Adrenal gland (tissue), 12 donors: ENCODE results near the gene WDHD1. TPM values are rescaled to one million over a fixed set of nuclear protein-coding genes. Genes with fewer than 3 reads are reported as not detected.

Experiments used
- DNase-seq, 7 donors: peaks; one replicate each; pipeline ENCODE4 v3.0.0-alpha.2; 2019 to 2020
- H3K27ac ChIP-seq, 5 donors: fragments of 200-600 bp; sonication (generic) in 4 of 5; 1 replicate in 3 of 5; 2 replicates in 2 of 5; pipeline versions ENCODE4 v1.5.1 to v1.8.0; 2016 to 2020; ENCODE audit warnings: mild to moderate bottlenecking in 1 of 5
- H3K27me3 ChIP-seq: fragments of 200-600 bp; 2 replicates; pipeline ENCODE4 v1.8.0; 2021
- H3K36me3 ChIP-seq, 2 donors: fragments of 200-600 bp; replicated peaks in 1 of 2; 1 replicate in 1 of 2; 2 replicates in 1 of 2; pipeline versions ENCODE4 v1.5.1 to v1.8.0; 2018 to 2022
- H3K4me1 ChIP-seq, 2 donors: fragments of 200-600 bp; replicated peaks in 1 of 2; 1 replicate in 1 of 2; 2 replicates in 1 of 2; pipeline versions ENCODE4 v1.5.1 to v1.8.0; 2018 to 2021
- H3K4me3 ChIP-seq, 4 donors: fragments of 200-600 bp; sonication (generic) in 3 of 4; one replicate each; pipeline ENCODE4 v1.5.1; 2016 to 2018
- H3K9me3 ChIP-seq, 3 donors: fragments of 200-600 bp; sonication (generic) in 1 of 3; replicated peaks in 1 of 3; 1 replicate in 2 of 3; 2 replicates in 1 of 3; pipeline versions ENCODE4 v1.5.1 to v1.8.0; 2016 to 2021
- CTCF ChIP-seq, 6 experiments: fragments of 450-650 bp in 4 of 6; fragments of 200-600 bp in 2 of 6; sonication (generic) in 1 of 6; IDR thresholded peaks; 1 replicate in 5 of 6; 2 replicates in 1 of 6; pipeline versions ENCODE4 v1.5.1 to v1.8.0; 2016 to 2021; ENCODE audit warnings: antibody characterized with exemption in 6 of 6, mild to moderate bottlenecking in 2 of 6, moderate library complexity in 1 of 6
- POLR2A ChIP-seq, 2 donors: fragments of 450-650 bp; IDR thresholded peaks; one replicate each; pipeline ENCODE4 v1.6.1; 2017; ENCODE audit warnings: antibody characterized with exemption in 2 of 2, mild to moderate bottlenecking in 2 of 2, moderate library complexity in 1 of 2
- WGBS, 4 donors: extraction: QIAGEN DNeasy Blood & Tissue Kit in 2 of 4; methylation state at CpG; one replicate each; pipeline versions ENCODE4 v1.1.5 to v1.1.7; 2013 to 2017; 5-methylcytosine and 5-hydroxymethylcytosine counted together
- intact Hi-C, 2 donors: fragments of 100-400 bp; cut with DNase I; formaldehyde crosslinking; loops; one replicate each; pipeline versions ENCODE4 v1.14.1 to v1.15.0; 2022 to 2023
- polyA plus RNA-seq, 3 donors: library from polyadenylated mRNA; stranded (reverse); fragments of 200-250 nt in 2 of 3; fragments of 350-450 nt in 1 of 3; fragmentation: Illumina TruSeq in 1 of 3; extraction: RNeasy Lipid Tissue Mini Kit (QIAGEN cat#74804) in 1 of 3; gene quantifications; one replicate each; pipeline ENCODE4 v1.2.3, GENCODE V29; 2013 to 2014
- total RNA-seq, 9 donors: library from RNA; depleted of rRNA in 4 of 9; stranded (reverse); fragments of >200 nt in 4 of 9; fragments of 120-200 nt in 1 of 9; fragmentation: NEBNext Ultra II Directional in 1 of 9; extraction: Animal tissue kit (Norgen Biotek cat#: 25700) in 1 of 9; gene quantifications; one replicate each; pipeline versions ENCODE4 v1.1.0 to v1.2.4, GENCODE V29; 2013 to 2023
- donor health status: healthy with polysubstance abuse.
- donor health status: Bipolar disorder and iron deficiency.
- donor health status: DM: yes; HTN: yes; CAD: no.
- donor health status: DM: no; HTN: no; CAD: no.
- donor health status: DM: no; HTN: no; CAD: no.
- donor health status: DM: yes; HTN: yes; CAD: no.

Gene WDHD1
- total and polyA plus RNA-seq, 12 donors: 0.64 to 8.7 (median 3.0) TPM

- H3K27ac ChIP-seq: no peak overlapping the region
- H3K4me1 ChIP-seq: no peaks in the 10 kb centered on the region
- H3K4me3 ChIP-seq: no peak overlapping the region
- peaks cover 0 to 4% (median 0%) of the 10 kb centered on the region in 3 donors for H3K9me3 ChIP-seq
- H3K27me3 ChIP-seq: no peaks in the 10 kb centered on the region
- WGBS, 4 donors: 90 to 97% (median 96%) methylated on average over 5 of the region's 5 CpGs
- DNase-seq: no peak
- TF ChIP-seq POLR2A (IDR thresholded peaks at IDR 0.05): no peak
- TF ChIP-seq CTCF (IDR thresholded peaks at IDR 0.05): no peak
- no peaks in the 10 kb centered on the region for H3K36me3 ChIP-seq
- intact Hi-C loops: no loop called here
Measured at GRCh38 chr14:54935958-54936357, 90.9 kb downstream of the WDHD1 start.

- Histone ChIP-seq H3K4me3 (no peak overlapping the region), H3K9me3 (peaks cover 0 to 4% (median 0%) of the 10 kb centered on the region in 3 donors), H3K27ac (no peak overlapping the region), H3K36me3 (no peaks in the 10 kb centered on the region), H3K27me3 (no peaks in the 10 kb centered on the region), H3K4me1 (no peaks in the 10 kb centered on the region)
- no peak for TF ChIP-seq POLR2A (IDR thresholded peaks at IDR 0.05)
- TF ChIP-seq CTCF (IDR thresholded peaks at IDR 0.05): no peak
- no peak for DNase-seq
- intact Hi-C loops: no loop called here
- 48 to 50% (median 50%) methylated on average over 2 of the region's 2 CpGs for WGBS, 4 donors
Measured at GRCh38 chr14:54935100-54935499, 91.8 kb downstream of the WDHD1 start.

GRCh38 chr14:54933006-54933405, 93.9 kb downstream of the WDHD1 start:
- no peak overlapping the region for H3K27ac ChIP-seq
- WGBS, 4 donors: 81 to 86% (median 83%) methylated on average over 1 of the region's 1 CpG
- no peak overlapping the region for H3K4me3 ChIP-seq
- no peak for DNase-seq
- no peaks in the 10 kb centered on the region for H3K27me3 ChIP-seq
- intact Hi-C loops: no loop called here
- no peaks in the 10 kb centered on the region for H3K36me3 ChIP-seq
- TF ChIP-seq CTCF (IDR thresholded peaks at IDR 0.05) (no peak), POLR2A (IDR thresholded peaks at IDR 0.05) (no peak)
- peaks cover 0 to 4% (median 0%) of the 10 kb centered on the region in 3 donors for H3K9me3 ChIP-seq
- no peaks in the 10 kb centered on the region for H3K4me1 ChIP-seq

DNA sequence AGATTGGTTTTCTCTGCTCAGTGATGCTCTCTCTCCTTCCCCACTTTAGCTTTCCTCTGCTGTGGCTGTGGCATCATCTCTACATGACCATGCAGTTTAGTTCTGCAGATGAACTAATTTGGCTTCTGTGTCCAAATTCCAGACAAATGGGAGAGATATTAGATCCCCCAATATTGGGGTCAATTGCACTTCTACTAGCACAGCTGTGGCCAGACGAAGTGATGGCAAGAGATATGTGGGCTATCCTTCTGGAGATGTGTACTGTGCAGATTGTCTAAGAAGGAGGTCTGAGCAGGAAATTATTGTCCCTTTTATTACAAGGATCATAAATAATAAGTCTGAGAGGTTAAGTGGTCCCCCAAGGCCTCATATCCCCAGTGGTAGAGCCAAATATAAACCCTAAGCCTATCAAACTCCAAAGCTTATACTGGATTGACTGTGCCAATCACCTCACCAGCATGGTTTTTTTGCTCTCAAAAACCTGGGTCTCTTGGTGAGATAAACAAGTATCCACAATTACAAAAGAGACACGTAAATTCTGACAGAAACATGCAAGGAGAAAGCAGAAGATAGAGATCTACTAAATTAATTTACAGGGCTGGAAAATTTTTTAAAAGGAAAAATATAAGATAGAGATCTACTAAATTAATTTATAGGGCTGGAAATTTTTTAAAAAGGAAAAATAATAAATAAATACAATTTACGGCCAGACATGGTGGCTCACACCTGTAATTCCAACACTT, 95.1 kb downstream of the WDHD1 start:
- Histone ChIP-seq H3K27me3 (no peaks in the 10 kb centered on the region), H3K4me3 (no peak overlapping the region)

More for the DNA sequence above, 95.1 kb downstream of the WDHD1 start:
- Histone ChIP-seq H3K4me1 (no peaks in the 10 kb centered on the region), H3K36me3 (no peaks in the 10 kb centered on the region), H3K9me3 (peaks cover 0 to 3% (median 0%) of the 10 kb centered on the region in 3 donors), H3K27ac (no peak overlapping the region)
- TF ChIP-seq CTCF (IDR thresholded peaks at IDR 0.05): no peak
- TF ChIP-seq POLR2A (IDR thresholded peaks at IDR 0.05): no peak
- DNase-seq: no peak
- 85 to 98% (median 91%) methylated on average over 3 of the region's 3 CpGs for WGBS, 4 donors
- intact Hi-C loops: no loop called here
